Testis (tissue), 3 donors: ENCODE measurements around the gene GARIN3. TPM values are rescaled to one million over a fixed set of nuclear protein-coding genes. Genes with fewer than 3 reads are reported as not detected.

ENCODE experiments used
- DNase-seq: peaks from one replicate; pipeline ENCODE4 v3.0.0-alpha.2; 2019
- H3K27ac ChIP-seq, 2 donors: fragments of 200-600 bp; sonication (generic); one replicate each; pipeline ENCODE4 v1.5.1; 2019
- H3K27me3 ChIP-seq: fragments of 200-600 bp; sonication (generic); one replicate; pipeline ENCODE4 v1.5.1; 2019
- H3K36me3 ChIP-seq: fragments of 200-600 bp; sonication (generic); one replicate; pipeline ENCODE4 v1.5.1; 2017; ENCODE audit warnings: low read depth; ENCODE audit errors: missing control alignments
- H3K4me1 ChIP-seq: fragments of 200-600 bp; sonication (generic); one replicate; pipeline ENCODE4 v1.5.1; 2019
- H3K4me3 ChIP-seq, 2 donors: fragments of 200-600 bp; sonication (generic); one replicate each; pipeline ENCODE4 v1.5.1; 2017 to 2019
- H3K9me3 ChIP-seq: fragments of 200-600 bp; sonication (generic); one replicate; pipeline ENCODE4 v1.5.1; 2017
- CTCF ChIP-seq, 3 experiments: fragments of 450-650 bp in 2 of 3; fragments of 200-600 bp in 1 of 3; sonication (generic) in 1 of 3; IDR thresholded peaks; one replicate each; pipeline ENCODE4 v1.5.1; 2016 to 2019; ENCODE audit warnings: antibody characterized with exemption in 3 of 3, mild to moderate bottlenecking in 2 of 3, moderate library complexity in 1 of 3
- POLR2A ChIP-seq: fragments of 450-650 bp; IDR thresholded peaks from one replicate; pipeline ENCODE4 v1.6.1; 2017; ENCODE audit warnings: antibody characterized with exemption, mild to moderate bottlenecking, moderate library complexity
- WGBS, 2 donors: methylation state at CpG; one replicate each; pipeline ENCODE4 v1.1.5; 2018; 5-methylcytosine and 5-hydroxymethylcytosine counted together
- intact Hi-C: fragments of 100-400 bp; cut with DNase I; formaldehyde crosslinking; loops from one replicate; pipeline ENCODE4 v1.15.1; 2023; ENCODE audit warnings: low total_unique reads
- polyA plus RNA-seq: library from polyadenylated mRNA; stranded (reverse); fragments of 350-450 nt; fragmentation: Illumina TruSeq; extraction: RNeasy Lipid Tissue Mini Kit (QIAGEN cat#74804); gene quantifications from one replicate; pipeline ENCODE4 v1.2.3, GENCODE V29; 2014; ENCODE audit warnings: low read depth, low replicate concordance; ENCODE audit not compliant: insufficient read depth
- total RNA-seq, 2 donors: library from RNA; depleted of rRNA; stranded (reverse); fragments of >200 nt; gene quantifications; one replicate each; pipeline ENCODE4 v1.2.3, GENCODE V29; 2016

Gene GARIN3
- total and polyA plus RNA-seq, 3 donors from 2014 or later, result 11.5 to 45.6 (median 27.8) TPM

GRCh38 chr5:157165668-157166067 is 396 bp downstream of the GARIN3 start:
- Histone ChIP-seq H3K9me3 (no peaks in the 10 kb centered on the region), H3K4me1 (no peaks in the 10 kb centered on the region), H3K4me3 (no peak overlapping the region), H3K27ac (no peak overlapping the region), H3K27me3 (no peaks in the 10 kb centered on the region), H3K36me3 (no peaks in the 10 kb centered on the region)
- TF ChIP-seq CTCF (IDR thresholded peaks at IDR 0.05) (no peak), POLR2A (no peak)
- DNase-seq, result no peak
- 87% methylated on average over 14 of the region's 14 CpGs for WGBS, 2 donors
- intact Hi-C loops, result no loop called here

- Histone ChIP-seq H3K27me3 (no peaks in the 10 kb centered on the region), H3K4me1 (no peaks in the 10 kb centered on the region), H3K4me3 (no peak overlapping the region), H3K27ac (no peak overlapping the region), H3K9me3 (no peaks in the 10 kb centered on the region), H3K36me3 (no peaks in the 10 kb centered on the region)
- intact Hi-C loops, result no loop called here
- 90 to 94% methylated on average over 4 of the region's 4 CpGs for WGBS, 2 donors
- DNase-seq, result no peak
- TF ChIP-seq POLR2A (no peak), CTCF (IDR thresholded peaks at IDR 0.05) (no peak)
These were observed 803 bp downstream of the GARIN3 start for GRCh38 chr5:157165261-157165660.

- WGBS, 2 donors, result 78 to 81% methylated on average over 5 of the region's 5 CpGs
- Histone ChIP-seq H3K4me1 (no peaks in the 10 kb centered on the region), H3K4me3 (no peak overlapping the region), H3K27ac (no peak overlapping the region), H3K27me3 (no peaks in the 10 kb centered on the region), H3K9me3 (no peaks in the 10 kb centered on the region), H3K36me3 (no peaks in the 10 kb centered on the region)
- DNase-seq, result no peak
- TF ChIP-seq CTCF (IDR thresholded peaks at IDR 0.05) (no peak), POLR2A (no peak)
- intact Hi-C loops, result no loop called here
These were observed 1.5 kb downstream of the GARIN3 start for GRCh38 chr5:157164521-157164920.

GRCh38 chr5:157162919-157163510 is 3.0 kb downstream of the GARIN3 start:
- Histone ChIP-seq H3K4me3 (no peak overlapping the region), H3K27me3 (no peaks in the 10 kb centered on the region), H3K4me1 (no peaks in the 10 kb centered on the region), H3K36me3 (no peaks in the 10 kb centered on the region), H3K9me3 (no peaks in the 10 kb centered on the region), H3K27ac (no peak overlapping the region)
- intact Hi-C loops, result no loop called here
- WGBS, 2 donors, result 96 to 97% methylated on average over 9 to 12 of the region's 12 CpGs
- TF ChIP-seq POLR2A (no peak), CTCF (IDR thresholded peaks at IDR 0.05) (no peak)
- no peak for DNase-seq

GRCh38 chr5:157161996-157162395 is 4.1 kb downstream of the GARIN3 start:
- no peak overlapping the region for H3K4me3 ChIP-seq
- DNase-seq, result no peak
- no peaks in the 10 kb centered on the region for H3K36me3 ChIP-seq
- 85 to 94% methylated on average over 6 of the region's 6 CpGs for WGBS, 2 donors
- no peaks in the 10 kb centered on the region for H3K27me3 ChIP-seq
- H3K9me3 ChIP-seq, result no peaks in the 10 kb centered on the region
- intact Hi-C loops, result no loop called here
- TF ChIP-seq CTCF (IDR thresholded peaks at IDR 0.05), result no peak
- no peak for TF ChIP-seq POLR2A
- H3K4me1 ChIP-seq, result no peaks in the 10 kb centered on the region
- H3K27ac ChIP-seq, result no peak overlapping the region
